Measurements from ENCODE around the gene CTH.
"Not testable (repeated sequence)": the region's sequence is repeated elsewhere in the genome, so short reads cannot be mapped to it uniquely, and the experiment has no call there.

CTH gene
- long read RNA-seq, donor 1, partial matches to known transcripts, result 0 of 2 reads
- long read RNA-seq, donor 1, other reads (novel, unspliced or antisense), result 0 of 2 reads
- long read RNA-seq, donor 2, partial matches to known transcripts, result 0 of 4 reads
- long read RNA-seq, donor 2, other reads (novel, unspliced or antisense), result 0 of 4 reads
- long read RNA-seq, donor 3, partial matches to known transcripts, result 0 of 4 reads
- long read RNA-seq, donor 3, other reads (novel, unspliced or antisense), result 0 of 4 reads
- long read RNA-seq, donor 4, partial matches to known transcripts, result 0 of 5 reads
- long read RNA-seq, donor 4, other reads (novel, unspliced or antisense), result 0 of 5 reads
- long read RNA-seq, donor 5, transcript CTH-202 (12 exons, 1,805 nt), result major isoform, 7 of 8 reads
- long read RNA-seq, donor 5, partial matches to known transcripts, result 0 of 8 reads
- long read RNA-seq, donor 5, other reads (novel, unspliced or antisense), result 0 of 8 reads
- long read RNA-seq, donor 6, partial matches to known transcripts, result 0 of 3 reads
- long read RNA-seq, donor 6, other reads (novel, unspliced or antisense), result 0 of 3 reads
- long read RNA-seq, donor 7, partial matches to known transcripts, result 6 of 9 reads
- long read RNA-seq, donor 7, other reads (novel, unspliced or antisense), result 0 of 9 reads
- long read RNA-seq, donor 8, transcript CTH-202 (12 exons, 1,805 nt), result major isoform, 6 of 8 reads
- long read RNA-seq, donor 8, partial matches to known transcripts, result 0 of 8 reads
- long read RNA-seq, donor 8, other reads (novel, unspliced or antisense), result 0 of 8 reads

DNA sequence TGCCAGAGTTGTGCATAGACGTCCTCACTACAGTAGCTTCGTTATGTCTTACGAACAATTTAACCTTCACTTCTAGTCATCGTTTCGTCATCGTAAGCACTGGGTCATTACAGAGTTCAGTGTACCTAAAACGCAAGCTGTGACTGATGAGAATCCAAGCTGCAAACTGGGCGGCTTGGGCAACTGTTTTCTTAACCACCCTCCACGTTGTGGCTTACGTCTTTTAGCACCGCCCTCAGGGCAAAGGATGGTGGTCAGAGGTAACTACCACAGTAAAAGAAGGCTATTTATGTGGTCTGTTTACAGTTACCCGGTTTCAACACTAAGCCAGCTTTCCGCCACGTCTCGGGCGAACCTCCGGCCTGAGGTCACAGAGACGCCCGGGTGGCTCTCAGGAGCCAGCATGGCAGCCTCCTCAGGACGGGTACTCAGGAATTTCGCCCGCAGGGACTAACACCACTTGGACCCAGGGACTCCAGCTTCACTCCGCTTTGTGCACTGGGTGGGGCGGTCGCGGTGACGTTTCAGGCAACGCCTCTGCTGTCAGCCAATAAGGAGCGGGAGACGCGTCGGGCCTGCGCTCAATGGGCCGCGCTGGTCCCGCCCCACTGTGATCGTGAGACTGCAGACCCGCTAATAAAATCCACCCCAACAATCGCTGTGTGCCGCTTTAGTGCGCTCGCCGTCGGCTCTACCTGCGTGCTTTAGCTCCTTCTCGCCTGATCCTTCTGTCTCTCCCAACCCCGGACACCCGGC is at the start of gene CTH:
Gene CTH, plus strand, starts transcription at position 665 of the 756 bp plus-strand sequence. CDS start 148 bp downstream, outside the sequence.
- DNase-seq, result peak; percentile 90

GRCh38 chr1:70361727-70362398 is 49.2 kb upstream of the CTH start:
- no peak for DNase-seq

- no peak for DNase-seq
Observed at GRCh38 chr1:70364439-70364838, 46.6 kb upstream of the CTH start.

DNA sequence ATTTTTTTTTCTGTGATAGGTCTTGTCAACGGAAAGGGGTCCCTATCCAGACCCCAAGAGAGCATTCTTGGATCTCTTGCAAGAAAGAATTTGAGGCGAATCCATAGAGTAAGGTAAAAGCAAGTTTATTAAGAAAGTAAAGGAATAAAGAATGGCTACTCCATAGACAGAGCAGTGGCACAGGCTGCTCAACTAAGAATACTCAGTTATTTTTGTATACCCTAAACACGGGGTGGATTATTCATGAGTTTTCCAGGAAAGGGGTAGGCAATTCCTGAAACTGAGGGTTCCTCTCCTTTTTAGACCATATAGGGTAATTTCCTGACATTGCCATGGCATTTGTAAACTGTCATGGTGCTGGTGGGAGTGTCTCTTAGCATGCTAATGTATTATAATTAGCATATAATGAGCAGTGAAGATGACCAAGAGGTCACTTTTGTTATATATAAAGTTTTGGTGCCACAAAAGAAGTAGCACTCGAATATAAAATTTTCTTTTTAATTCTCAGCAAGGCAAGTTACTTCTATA is 44.6 kb upstream of the CTH start:
- DNase-seq, result not testable (repeated sequence)

- DNase-seq, result not testable (repeated sequence)
Observed at GRCh38 chr1:70366997-70367396, 44.1 kb upstream of the CTH start.

GRCh38 chr1:70367397-70367796 is 43.7 kb upstream of the CTH start:
- DNase-seq, result not testable (repeated sequence)

GRCh38 chr1:70371586-70371985 is 39.5 kb upstream of the CTH start:
- DNase-seq, result not testable (repeated sequence)

GRCh38 chr1:70372426-70372825 is 38.6 kb upstream of the CTH start:
- DNase-seq, result no peak

DNA sequence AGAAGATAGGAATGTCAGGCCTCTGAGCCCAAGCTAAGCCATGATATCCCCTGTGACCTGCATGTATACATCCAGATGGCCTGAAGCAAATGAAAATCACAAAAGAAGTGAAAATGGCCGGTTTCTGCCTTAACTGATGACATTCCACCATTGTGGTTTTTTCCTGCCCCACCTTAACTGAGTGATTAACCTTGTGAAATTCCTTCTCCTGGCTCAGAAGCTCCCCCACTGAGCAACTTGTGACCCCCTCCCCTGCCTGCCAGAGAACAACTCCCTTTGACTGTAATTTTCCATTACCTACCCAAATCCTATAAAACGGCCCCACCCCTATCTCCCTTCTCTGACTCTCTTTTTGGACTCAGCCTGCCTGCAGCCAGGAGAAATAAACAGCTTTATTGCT is 37.5 kb upstream of the CTH start:
- not testable (repeated sequence) for DNase-seq

DNA sequence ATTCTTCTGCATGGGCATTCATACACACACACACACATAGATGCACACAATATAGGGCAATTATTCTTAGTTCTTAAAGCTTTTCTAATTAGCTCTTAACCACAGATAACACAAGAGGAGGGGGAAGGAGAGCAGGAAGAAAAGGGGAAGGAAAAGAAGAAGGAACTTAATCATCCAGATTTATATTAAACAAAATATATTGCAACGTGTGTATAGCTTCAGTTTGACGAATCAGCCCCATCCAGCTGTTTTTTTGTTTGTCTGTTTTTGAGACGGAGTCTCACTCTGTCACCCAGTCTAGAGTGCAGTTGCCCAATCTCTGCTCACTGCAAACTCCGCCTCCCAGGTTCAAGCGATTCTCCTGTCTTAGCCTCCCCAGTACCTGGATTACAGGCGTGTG is 34.9 kb upstream of the CTH start:
- no peak for DNase-seq

DNA sequence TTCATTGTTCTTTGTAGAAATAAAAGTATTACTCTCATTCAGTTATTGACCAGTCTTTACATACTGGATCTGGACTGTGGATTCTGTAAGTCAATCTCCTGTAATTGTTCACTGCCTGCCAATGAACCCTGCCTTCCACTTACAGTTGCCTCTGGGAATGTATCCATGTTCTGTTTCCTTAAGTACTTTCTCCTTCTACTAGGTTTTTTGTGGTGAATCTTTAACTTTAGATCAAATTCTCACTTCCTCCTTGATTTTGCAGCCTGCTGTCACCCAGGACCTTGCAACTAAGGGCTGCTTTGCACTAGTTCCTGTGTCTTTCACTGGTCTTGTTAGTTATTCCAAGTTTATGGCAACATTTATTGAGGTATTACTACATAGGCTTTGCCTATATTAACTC is 28.4 kb upstream of the CTH start:
- DNase-seq, result no peak

DNA sequence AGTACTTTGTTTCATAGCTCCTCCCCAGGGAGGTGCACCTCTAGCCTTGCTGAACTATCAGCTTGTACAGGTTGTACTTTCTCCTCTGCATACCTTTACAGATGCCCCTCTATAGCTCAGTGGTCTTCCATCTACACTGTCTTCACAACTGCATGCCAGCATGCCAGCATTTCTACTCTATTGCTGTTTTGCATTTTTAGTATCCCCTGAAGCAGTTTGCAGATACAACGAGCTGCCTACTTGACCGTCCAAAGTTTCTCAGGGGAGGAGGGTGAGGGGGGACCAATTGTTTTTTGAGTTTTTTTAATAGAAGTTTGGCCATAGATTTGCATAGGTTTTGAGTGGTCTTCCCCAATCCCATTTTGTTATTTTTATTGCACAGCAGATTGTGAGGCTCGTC is 27.6 kb upstream of the CTH start:
- DNase-seq, result no peak

DNA sequence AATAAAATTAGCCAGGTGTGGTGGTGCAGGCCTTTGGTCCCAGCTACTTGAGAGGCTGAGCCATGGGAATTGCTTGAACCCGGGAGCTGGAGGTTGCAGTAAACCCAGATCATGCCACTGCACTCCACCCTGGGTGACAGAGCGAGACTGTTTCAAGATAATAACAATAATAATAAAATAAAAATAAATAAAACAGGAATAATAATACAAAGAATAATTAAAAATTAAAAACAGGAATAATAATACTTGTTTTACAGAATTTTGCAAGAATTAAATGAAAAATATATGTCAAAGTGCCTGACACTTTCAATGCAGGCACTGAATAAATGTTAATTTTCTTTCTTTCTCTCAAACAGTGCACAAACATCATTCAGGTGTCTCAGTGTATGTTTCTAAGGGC is 26.5 kb upstream of the CTH start:
- DNase-seq, result no peak

DNA sequence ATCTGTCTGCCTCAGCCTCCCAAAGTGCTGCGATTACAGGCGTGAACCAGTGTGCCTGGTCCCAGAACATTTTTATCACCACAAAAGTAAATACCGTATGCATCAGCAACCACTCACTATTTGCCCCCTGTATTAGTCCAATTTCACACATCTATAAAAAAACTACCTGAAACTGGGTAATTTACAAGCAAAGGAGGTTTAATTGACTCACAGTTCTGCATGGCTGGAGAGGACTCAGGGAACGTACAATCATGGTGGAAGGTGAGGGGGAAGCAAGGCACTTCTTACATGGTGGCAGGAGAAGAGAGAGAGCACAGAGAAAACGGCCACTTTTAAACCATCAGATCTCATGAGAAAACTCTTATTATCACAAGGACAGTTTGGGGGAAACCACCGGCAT is 25.6 kb upstream of the CTH start:
- DNase-seq, result no peak

DNA sequence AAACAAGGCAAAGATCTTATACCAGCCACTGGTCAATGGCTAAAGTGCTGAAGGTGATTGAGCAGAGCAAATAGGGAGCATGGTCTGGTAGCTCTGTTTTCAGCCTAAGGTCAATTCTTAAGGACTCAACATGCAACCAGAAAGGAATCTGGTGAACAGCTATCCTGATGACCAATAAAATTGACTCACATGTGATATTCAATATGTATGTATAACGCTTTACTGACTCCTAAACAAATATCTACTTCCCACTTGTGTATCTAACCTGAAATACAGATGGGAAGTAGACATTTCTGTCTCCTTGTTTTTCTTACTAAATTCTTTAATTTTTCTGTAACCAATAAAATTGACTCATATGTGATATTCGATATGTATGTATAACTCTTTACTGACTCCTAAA is 24.9 kb upstream of the CTH start:
- no peak for DNase-seq

GRCh38 chr1:70387507-70387906 is 23.6 kb upstream of the CTH start:
- no peak for DNase-seq

- DNase-seq, result no peak
Observed at GRCh38 chr1:70392626-70393025, 18.4 kb upstream of the CTH start.

GRCh38 chr1:70396607-70397006 is 14.5 kb upstream of the CTH start:
- no peak for DNase-seq

DNA sequence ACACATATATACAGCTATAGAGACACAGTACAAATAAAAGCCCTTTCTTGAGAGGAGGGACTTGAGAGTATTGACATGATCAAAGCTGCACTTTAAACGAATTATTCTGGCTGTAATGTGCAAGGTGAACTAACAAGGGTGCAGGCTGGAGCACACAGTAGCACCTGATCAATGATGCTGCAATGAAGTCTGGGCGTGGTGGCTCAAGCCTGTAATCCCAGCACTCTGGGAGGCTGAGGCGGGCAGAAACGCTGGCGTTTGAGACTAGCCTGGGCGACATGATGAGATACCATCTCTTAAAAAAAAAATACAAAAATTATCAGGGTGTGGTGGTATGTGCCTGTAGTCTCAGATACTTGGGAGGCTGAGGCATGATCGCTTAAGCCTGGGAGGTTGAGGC is 14.1 kb upstream of the CTH start:
- DNase-seq, result no peak

GRCh38 chr1:70400335-70400734 is 10.7 kb upstream of the CTH start:
- DNase-seq, result no peak

DNA sequence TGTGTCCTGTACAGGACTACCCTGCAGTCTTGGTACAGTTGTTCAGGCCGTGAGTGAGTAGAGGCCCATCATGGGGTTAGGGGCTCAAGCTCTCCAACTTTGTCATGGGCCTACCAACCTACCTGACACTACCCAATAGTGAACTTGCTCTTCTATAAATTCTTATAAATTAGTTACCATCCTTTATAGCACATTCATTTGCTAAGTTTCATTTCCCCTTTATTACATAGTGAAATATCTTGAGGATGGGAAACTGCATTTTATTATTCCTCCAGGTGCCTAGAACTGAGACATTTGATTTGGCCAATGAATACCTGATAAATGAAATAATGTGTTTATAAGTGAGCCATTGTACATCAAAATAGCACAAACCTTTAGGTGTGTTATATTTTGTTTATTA is 9.1 kb upstream of the CTH start:
- DNase-seq, result no peak

DNA sequence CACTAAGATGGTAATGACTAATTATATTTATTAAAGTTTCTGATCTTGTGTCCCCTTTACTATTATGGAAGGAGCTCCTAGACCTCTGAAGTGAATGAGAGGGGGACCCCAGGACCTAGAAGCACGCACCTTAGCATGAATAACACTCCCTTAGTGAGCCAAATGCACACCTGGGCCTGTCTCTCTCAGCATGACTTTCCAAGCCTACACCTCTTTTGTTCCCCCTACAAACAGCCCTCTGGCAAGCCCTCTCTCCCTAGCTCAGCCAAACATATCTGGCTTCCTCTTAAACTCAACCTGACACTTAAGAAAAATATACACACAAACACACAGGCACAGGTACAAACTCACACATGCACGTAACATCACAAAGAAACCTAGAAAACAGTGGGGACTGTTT is 7.3 kb upstream of the CTH start:
- no peak for DNase-seq
